Right lobe of liver (tissue), 6 donors: ENCODE results near the gene BBS4. TPM values are rescaled to one million over a fixed set of nuclear protein-coding genes. Genes with fewer than 3 reads are reported as not detected.

Experiments used
- ATAC-seq, 4 donors: fragments of 200-7000 bp; cut with Tn5 transposase; one replicate each; pipeline ENCODE4 v1.9.1; 2020; ENCODE audit warnings: mild to moderate bottlenecking in 4 of 4, moderate library complexity in 4 of 4
- DNase-seq, 3 donors: peaks; one replicate each; pipeline ENCODE4 v3.0.0-alpha.2; 2020
- H3K27ac ChIP-seq, 3 donors: fragments of 200-600 bp; one replicate each; pipeline ENCODE4 v1.8.0; 2022
- H3K27me3 ChIP-seq, 2 donors: fragments of 200-600 bp; one replicate each; pipeline ENCODE4 v1.8.0; 2022
- H3K36me3 ChIP-seq, 4 donors: fragments of 200-600 bp; sonication (generic) in 1 of 4; one replicate each; pipeline versions ENCODE4 v1.5.1 to v1.8.0; 2017 to 2022; ENCODE audit warnings: control low read depth in 1 of 4
- H3K4me1 ChIP-seq, 4 donors: fragments of 200-600 bp; sonication (generic) in 1 of 4; one replicate each; pipeline versions ENCODE4 v1.5.1 to v1.8.0; 2017 to 2022; ENCODE audit warnings: control low read depth in 1 of 4
- H3K4me3 ChIP-seq, 3 donors: fragments of 200-600 bp; one replicate each; pipeline ENCODE4 v1.8.0; 2022
- H3K9me3 ChIP-seq, 4 donors: fragments of 200-600 bp; sonication (generic) in 1 of 4; one replicate each; pipeline versions ENCODE4 v1.5.1 to v1.8.0; 2017 to 2022; ENCODE audit warnings: control low read depth in 1 of 4
- POLR2A ChIP-seq: fragments of 450-650 bp; IDR thresholded peaks from one replicate; pipeline ENCODE4 v1.6.1; 2017; ENCODE audit warnings: antibody characterized with exemption, mild to moderate bottlenecking
- WGBS: methylation state at CpG from one replicate; pipeline ENCODE4 v1.1.6; 2018; ENCODE audit warnings: low coverage, low lambda C conversion rate; ENCODE audit not compliant: insufficient coverage; ENCODE audit errors: missing lambda C conversion rate; 5-methylcytosine and 5-hydroxymethylcytosine counted together
- intact Hi-C, 2 donors: fragments of 100-400 bp; cut with DNase I; formaldehyde crosslinking; loops; one replicate each; pipeline versions ENCODE4 v1.11.2 to v1.14.1; 2022
- total RNA-seq, 6 experiments: library from RNA; depleted of rRNA in 2 of 6; stranded (reverse); fragments of >200 nt in 2 of 6; fragmentation: NEBNext Ultra II Directional in 3 of 6; extraction: Animal tissue kit (Norgen Biotek cat#: 25700) in 3 of 6; gene quantifications; one replicate each; pipeline versions ENCODE4 v1.1.0 to v1.2.4, GENCODE V29; 2016 to 2023
- TF ChIP-seq, protein P1 (sequence below), 4 donors: fragments of 200-600 bp in 3 of 4; fragments of 450-650 bp in 1 of 4; IDR thresholded peaks; one replicate each; pipeline versions ENCODE4 v1.5.1 to v1.8.0; 2016 to 2022; ENCODE audit warnings: antibody characterized with exemption in 4 of 4, mild to moderate bottlenecking in 2 of 4
- donor health status: DM: no; HTN: yes; CAD: no.
- donor health status: DM: no; HTN: no; CAD: no.
- donor health status: DM: no; HTN: no; CAD: no.
- donor health status: DM: no; HTN: yes; CAD: no.
- donor health status: DM: no; HTN: yes; CAD: no.

The BBS4 gene
- total RNA-seq, 6 experiments from 2014 or later, result 6.0 to 24.1 (median 9.5) TPM

GRCh38 chr15:72735111-72735510 is 49.1 kb downstream of the BBS4 start:
- no peak overlapping the region for H3K27ac ChIP-seq
- DNase-seq (no peak), ATAC-seq (no peak)
- H3K9me3 ChIP-seq, result no peaks in the 10 kb centered on the region
- no peak overlapping the region for H3K4me3 ChIP-seq
- peaks cover 0 to 43% (median 5%) of the 10 kb centered on the region in 4 donors for H3K36me3 ChIP-seq
- intact Hi-C loops, result no loop called here
- TF ChIP-seq POLR2A, result no peak
- TF ChIP-seq, protein P1, sequence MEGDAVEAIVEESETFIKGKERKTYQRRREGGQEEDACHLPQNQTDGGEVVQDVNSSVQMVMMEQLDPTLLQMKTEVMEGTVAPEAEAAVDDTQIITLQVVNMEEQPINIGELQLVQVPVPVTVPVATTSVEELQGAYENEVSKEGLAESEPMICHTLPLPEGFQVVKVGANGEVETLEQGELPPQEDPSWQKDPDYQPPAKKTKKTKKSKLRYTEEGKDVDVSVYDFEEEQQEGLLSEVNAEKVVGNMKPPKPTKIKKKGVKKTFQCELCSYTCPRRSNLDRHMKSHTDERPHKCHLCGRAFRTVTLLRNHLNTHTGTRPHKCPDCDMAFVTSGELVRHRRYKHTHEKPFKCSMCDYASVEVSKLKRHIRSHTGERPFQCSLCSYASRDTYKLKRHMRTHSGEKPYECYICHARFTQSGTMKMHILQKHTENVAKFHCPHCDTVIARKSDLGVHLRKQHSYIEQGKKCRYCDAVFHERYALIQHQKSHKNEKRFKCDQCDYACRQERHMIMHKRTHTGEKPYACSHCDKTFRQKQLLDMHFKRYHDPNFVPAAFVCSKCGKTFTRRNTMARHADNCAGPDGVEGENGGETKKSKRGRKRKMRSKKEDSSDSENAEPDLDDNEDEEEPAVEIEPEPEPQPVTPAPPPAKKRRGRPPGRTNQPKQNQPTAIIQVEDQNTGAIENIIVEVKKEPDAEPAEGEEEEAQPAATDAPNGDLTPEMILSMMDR (IDR thresholded peaks at IDR 0.05), result no peak
- no peaks in the 10 kb centered on the region for H3K4me1 ChIP-seq
- H3K27me3 ChIP-seq, result no peaks in the 10 kb centered on the region
- 100% methylated on average over 1 of the region's 2 CpGs for WGBS

DNA sequence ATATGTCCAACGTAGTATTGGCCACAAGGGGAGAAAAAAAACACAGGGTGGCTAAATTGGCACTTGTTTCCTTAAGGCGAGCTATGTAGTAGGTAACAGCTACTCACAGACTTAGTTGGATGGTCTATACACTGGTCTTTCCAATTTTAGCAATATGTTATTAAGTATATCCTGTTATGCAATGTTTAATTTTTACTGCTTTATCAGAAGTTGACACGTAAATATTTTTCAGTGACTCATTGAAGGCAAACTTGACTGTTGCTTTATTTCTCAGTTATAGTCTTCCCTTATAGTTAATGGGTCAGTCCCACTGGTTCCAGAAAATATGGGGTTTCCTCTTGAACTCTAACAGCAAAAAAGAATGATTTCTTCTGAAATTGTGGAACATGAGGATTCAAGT is 51.1 kb downstream of the BBS4 start:
- H3K27me3 ChIP-seq, result no peaks in the 10 kb centered on the region
- WGBS, result 74% methylated on average over 3 of the region's 3 CpGs
- TF ChIP-seq POLR2A, result no peak
- TF ChIP-seq, protein P1 (IDR thresholded peaks at IDR 0.05), result no peak
- H3K4me1 ChIP-seq, result no peaks in the 10 kb centered on the region
- intact Hi-C loops, result no loop called here
- no peak for ATAC-seq
- H3K9me3 ChIP-seq, result no peaks in the 10 kb centered on the region
- H3K4me3 ChIP-seq, result no peak overlapping the region
- DNase-seq, result no peak
- no peak overlapping the region for H3K27ac ChIP-seq
- peaks cover 0 to 37% (median 5%) of the 10 kb centered on the region in 4 donors for H3K36me3 ChIP-seq

GRCh38 chr15:72737723-72738122 is 51.7 kb downstream of the BBS4 start:
- H3K27ac ChIP-seq, result no peak overlapping the region

GRCh38 chr15:72740219-72740618 is 54.2 kb downstream of the BBS4 start:
- Histone ChIP-seq H3K27me3 (no peaks in the 10 kb centered on the region), H3K4me3 (no peak overlapping the region), H3K27ac (no peak overlapping the region), H3K4me1 (no peaks in the 10 kb centered on the region), H3K9me3 (no peaks in the 10 kb centered on the region), H3K36me3 (peaks cover 0 to 35% (median 5%) of the 10 kb centered on the region in 4 donors)
- no peak for DNase-seq
- intact Hi-C loops, result no loop called here
- TF ChIP-seq, protein P1 (IDR thresholded peaks at IDR 0.05), result no peak
- no peak for TF ChIP-seq POLR2A
- 86% methylated on average over 1 of the region's 1 CpG for WGBS
- no peak for ATAC-seq

More at GRCh38 chr15:72737723-72738122, 51.7 kb downstream of the BBS4 start:
- no peak for ATAC-seq
- no peak for DNase-seq
- Histone ChIP-seq H3K36me3 (peaks cover 0 to 37% (median 5%) of the 10 kb centered on the region in 4 donors), H3K27me3 (no peaks in the 10 kb centered on the region), H3K9me3 (no peaks in the 10 kb centered on the region), H3K4me3 (no peak overlapping the region), H3K4me1 (no peaks in the 10 kb centered on the region)
- no CpG with 5 or more reads among the region's 1 CpG for WGBS
- intact Hi-C loops, result no loop called here
- no peak for TF ChIP-seq POLR2A
- TF ChIP-seq, protein P1 (IDR thresholded peaks at IDR 0.05), result no peak

GRCh38 chr15:72749700-72750099 is 63.7 kb downstream of the BBS4 start:
- Histone ChIP-seq H3K4me1 (no peaks in the 10 kb centered on the region), H3K36me3 (peaks cover 2 to 32% (median 11%) of the 10 kb centered on the region in 4 donors), H3K27me3 (no peaks in the 10 kb centered on the region), H3K9me3 (no peaks in the 10 kb centered on the region), H3K27ac (no peak overlapping the region), H3K4me3 (no peak overlapping the region)
- DNase-seq (no peak), ATAC-seq (no peak)
- TF ChIP-seq POLR2A, result no peak
- 84% methylated on average over 2 of the region's 2 CpGs for WGBS
- intact Hi-C loops, result no loop called here
